Parathyroid adenoma (tissue), 2 donors: ENCODE measurements around the gene DYRK2.

Experiments
- H2AFZ ChIP-seq: fragments of 300-600 bp; sonication (generic); one replicate; pipeline ENCODE4 v1.7.0; 2017; ENCODE audit warnings: antibody characterized with exemption, mild to moderate bottlenecking
- H3K27ac ChIP-seq: fragments of 300-600 bp; sonication (generic); one replicate; pipeline ENCODE4 v1.7.0; 2017
- H3K27me3 ChIP-seq: fragments of 300-600 bp; sonication (generic); one replicate; pipeline ENCODE4 v1.7.0; 2017; ENCODE audit warnings: low read length; ENCODE audit not compliant: control insufficient read depth, insufficient read depth
- H3K36me3 ChIP-seq: fragments of 300-600 bp; sonication (generic); one replicate; pipeline ENCODE4 v1.7.0; 2017; ENCODE audit warnings: low read length; ENCODE audit not compliant: control insufficient read depth, insufficient read depth
- H3K4me1 ChIP-seq: fragments of 300-600 bp; sonication (generic); one replicate; pipeline ENCODE4 v1.7.0; 2017; ENCODE audit warnings: control low read depth
- H3K4me2 ChIP-seq: fragments of 300-600 bp; sonication (generic); one replicate; pipeline ENCODE4 v1.7.0; 2017; ENCODE audit warnings: low read length
- H3K4me3 ChIP-seq: fragments of 300-600 bp; sonication (generic); one replicate; pipeline ENCODE4 v1.7.0; 2017; ENCODE audit warnings: low read depth, low read length
- H3K79me2 ChIP-seq: fragments of 300-600 bp; sonication (generic); one replicate; pipeline ENCODE4 v1.7.0; 2017; ENCODE audit warnings: control low read depth
- H3K9ac ChIP-seq: fragments of 300-600 bp; sonication (generic); one replicate; pipeline ENCODE4 v1.7.0; 2017; ENCODE audit warnings: mild to moderate bottlenecking
- H3K9me3 ChIP-seq: fragments of 300-600 bp; sonication (generic); one replicate; pipeline ENCODE4 v1.7.0; 2017; ENCODE audit warnings: low read length; ENCODE audit not compliant: control insufficient read depth
- TF ChIP-seq, protein P1 (sequence below): fragments of 300-600 bp; sonication (generic); IDR thresholded peaks from one replicate; pipeline ENCODE4 v1.7.0; 2017; ENCODE audit warnings: antibody characterized with exemption, mild to moderate bottlenecking
- donor health status: primary hyperparathyroidism.

Gene DYRK2

DNA sequence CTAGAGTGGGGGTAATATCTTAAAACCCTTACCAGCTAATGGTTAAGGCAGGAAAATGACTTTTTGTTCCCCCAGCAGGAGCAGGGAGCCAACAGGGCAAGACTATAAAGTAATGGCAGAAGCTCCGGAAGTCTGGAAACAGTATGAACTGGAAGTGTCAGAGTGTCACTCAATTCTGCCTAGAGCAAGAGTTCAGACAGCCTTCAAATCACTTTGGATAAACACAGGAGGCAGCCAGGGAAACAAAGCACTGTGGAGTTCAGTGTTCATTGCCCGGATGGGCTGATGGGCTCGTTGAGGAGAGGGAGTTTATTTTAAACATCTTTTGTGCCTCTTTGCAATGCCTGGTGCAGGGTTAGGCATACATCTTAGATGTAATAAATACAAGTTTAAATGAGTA is 16.5 kb upstream of the DYRK2 start:
- Histone ChIP-seq H3K9ac (no peak overlapping the region), H3K27ac (no peak overlapping the region), H3K4me1 (no peaks in the 10 kb centered on the region), H2AFZ (no peak overlapping the region), H3K79me2 (no peaks in the 10 kb centered on the region), H3K36me3 (no peaks in the 10 kb centered on the region), H3K4me2 (no peak overlapping the region), H3K4me3 (no peak overlapping the region), H3K27me3 (no peaks in the 10 kb centered on the region), H3K9me3 (no peaks in the 10 kb centered on the region)
- TF ChIP-seq, protein P1, sequence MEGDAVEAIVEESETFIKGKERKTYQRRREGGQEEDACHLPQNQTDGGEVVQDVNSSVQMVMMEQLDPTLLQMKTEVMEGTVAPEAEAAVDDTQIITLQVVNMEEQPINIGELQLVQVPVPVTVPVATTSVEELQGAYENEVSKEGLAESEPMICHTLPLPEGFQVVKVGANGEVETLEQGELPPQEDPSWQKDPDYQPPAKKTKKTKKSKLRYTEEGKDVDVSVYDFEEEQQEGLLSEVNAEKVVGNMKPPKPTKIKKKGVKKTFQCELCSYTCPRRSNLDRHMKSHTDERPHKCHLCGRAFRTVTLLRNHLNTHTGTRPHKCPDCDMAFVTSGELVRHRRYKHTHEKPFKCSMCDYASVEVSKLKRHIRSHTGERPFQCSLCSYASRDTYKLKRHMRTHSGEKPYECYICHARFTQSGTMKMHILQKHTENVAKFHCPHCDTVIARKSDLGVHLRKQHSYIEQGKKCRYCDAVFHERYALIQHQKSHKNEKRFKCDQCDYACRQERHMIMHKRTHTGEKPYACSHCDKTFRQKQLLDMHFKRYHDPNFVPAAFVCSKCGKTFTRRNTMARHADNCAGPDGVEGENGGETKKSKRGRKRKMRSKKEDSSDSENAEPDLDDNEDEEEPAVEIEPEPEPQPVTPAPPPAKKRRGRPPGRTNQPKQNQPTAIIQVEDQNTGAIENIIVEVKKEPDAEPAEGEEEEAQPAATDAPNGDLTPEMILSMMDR, result no peak

DNA sequence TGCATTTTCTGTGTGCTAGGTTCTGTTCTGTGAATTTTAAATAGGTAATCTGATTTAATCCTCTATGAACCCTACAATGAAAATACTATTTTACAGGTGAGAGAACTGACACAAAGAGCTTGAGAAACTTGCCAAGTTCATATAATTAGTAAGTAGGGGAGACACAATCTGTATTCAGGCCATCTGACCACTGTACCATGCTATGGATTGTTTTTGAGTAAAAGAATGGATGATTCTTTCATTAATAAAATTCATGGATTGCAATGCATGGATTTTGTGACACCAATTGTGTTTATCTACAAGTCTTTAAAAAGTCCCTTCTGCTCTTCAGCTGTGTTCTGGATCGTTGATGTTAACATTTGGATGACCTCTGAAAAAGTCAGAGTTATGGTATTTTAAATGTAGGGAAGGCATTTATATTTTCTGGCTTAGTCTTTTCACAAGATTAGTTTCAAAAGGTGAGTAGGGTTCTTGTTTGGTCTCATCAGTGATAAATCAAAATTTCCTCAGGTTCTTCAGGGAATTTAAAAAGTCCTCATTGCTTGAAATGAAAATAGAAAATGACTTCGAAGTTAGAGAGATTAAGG is 15.4 kb upstream of the DYRK2 start:
- H3K27ac ChIP-seq, result no peak overlapping the region
- no peaks in the 10 kb centered on the region for H3K9me3 ChIP-seq
- H3K9ac ChIP-seq, result no peak overlapping the region
- H3K4me2 ChIP-seq, result no peak overlapping the region
- no peaks in the 10 kb centered on the region for H3K36me3 ChIP-seq
- no peaks in the 10 kb centered on the region for H3K27me3 ChIP-seq
- H3K4me1 ChIP-seq, result no peaks in the 10 kb centered on the region
- no peak overlapping the region for H2AFZ ChIP-seq
- H3K4me3 ChIP-seq, result no peak overlapping the region
- H3K79me2 ChIP-seq, result no peaks in the 10 kb centered on the region
- TF ChIP-seq, protein P1, result no peak

DNA sequence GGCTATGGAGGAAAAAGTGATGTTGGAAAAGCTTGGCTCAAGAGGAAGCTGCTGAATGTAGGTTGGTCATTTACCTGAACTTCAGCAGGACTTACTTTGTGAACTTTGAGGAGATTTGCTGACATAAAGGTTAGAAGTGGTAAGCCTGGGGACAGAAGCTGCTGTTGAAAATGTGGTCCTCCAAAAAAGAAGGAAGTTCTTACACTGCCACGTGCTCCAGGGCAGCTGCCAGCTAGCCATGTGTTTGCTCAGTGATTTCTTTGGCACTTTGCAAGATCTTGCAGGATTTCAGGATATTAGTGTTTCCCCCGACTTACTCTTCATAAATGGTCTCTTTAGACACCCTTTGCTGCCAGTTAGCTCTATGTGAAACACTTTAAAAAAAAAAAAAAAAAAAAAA is 14.8 kb upstream of the DYRK2 start:
- Histone ChIP-seq H2AFZ (no peak overlapping the region), H3K4me2 (no peak overlapping the region), H3K4me3 (no peak overlapping the region), H3K4me1 (no peaks in the 10 kb centered on the region), H3K27ac (no peak overlapping the region), H3K79me2 (no peaks in the 10 kb centered on the region), H3K27me3 (no peaks in the 10 kb centered on the region), H3K36me3 (no peaks in the 10 kb centered on the region), H3K9me3 (no peaks in the 10 kb centered on the region), H3K9ac (no peak overlapping the region)
- TF ChIP-seq, protein P1, result no peak

DNA sequence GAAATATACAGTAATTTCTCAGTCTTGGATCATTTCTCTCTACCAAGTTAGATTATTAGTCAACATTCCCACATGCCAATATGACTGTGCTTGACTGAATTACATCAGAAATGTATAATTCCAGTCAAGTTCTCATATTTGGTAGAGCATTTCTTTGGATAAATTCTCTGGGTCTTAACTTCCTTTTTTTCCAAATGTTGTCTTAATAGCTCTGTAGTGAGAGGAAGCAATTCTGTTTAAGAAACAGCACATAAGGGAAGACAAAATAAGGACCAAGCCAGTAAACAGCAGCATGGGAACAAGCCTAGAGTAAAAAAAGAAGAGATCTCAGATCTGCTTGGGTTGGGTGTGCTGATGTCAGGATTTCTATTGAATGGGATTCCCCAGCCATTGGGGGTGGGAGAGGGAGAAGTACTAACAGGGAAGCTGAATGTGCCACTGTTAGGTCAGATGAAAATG is 14.2 kb upstream of the DYRK2 start:
- TF ChIP-seq, protein P1, result no peak
- Histone ChIP-seq H3K27ac (no peak overlapping the region), H3K79me2 (no peaks in the 10 kb centered on the region), H3K36me3 (no peaks in the 10 kb centered on the region), H3K4me1 (no peaks in the 10 kb centered on the region), H3K27me3 (no peaks in the 10 kb centered on the region), H3K4me2 (no peak overlapping the region), H3K9me3 (no peaks in the 10 kb centered on the region), H2AFZ (no peak overlapping the region), H3K9ac (no peak overlapping the region), H3K4me3 (no peak overlapping the region)

DNA sequence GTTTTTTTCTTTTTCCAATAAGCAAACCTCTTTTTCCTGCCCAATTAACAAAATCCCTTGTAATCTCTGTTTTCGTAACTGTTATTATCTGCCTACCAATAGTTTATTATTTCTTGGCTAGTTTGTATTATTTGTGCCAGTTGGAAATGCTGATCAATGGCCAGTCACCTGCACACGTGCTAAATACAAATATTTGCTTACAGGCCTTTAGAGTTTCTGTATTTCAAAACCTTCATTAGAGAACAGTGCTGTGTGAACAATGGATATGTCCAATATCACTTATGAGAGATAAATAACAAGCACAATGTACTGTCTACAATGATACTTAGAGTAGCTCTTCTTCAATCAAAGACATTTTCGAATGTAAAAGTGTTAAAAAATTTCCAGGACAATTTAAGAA is 10.8 kb upstream of the DYRK2 start:
- Histone ChIP-seq H3K4me2 (no peak overlapping the region), H2AFZ (no peak overlapping the region), H3K27ac (no peak overlapping the region), H3K9me3 (no peaks in the 10 kb centered on the region), H3K4me1 (no peaks in the 10 kb centered on the region), H3K79me2 (no peaks in the 10 kb centered on the region), H3K9ac (no peak overlapping the region), H3K36me3 (no peaks in the 10 kb centered on the region), H3K27me3 (no peaks in the 10 kb centered on the region), H3K4me3 (no peak overlapping the region)
- TF ChIP-seq, protein P1, result no peak
